Retinal pigment epithelial cell (primary cell): Measurements from ENCODE around the gene PCMT1.
A peak's percentile ranks its signal among the peaks of the same experiment; 100 is the strongest.

ENCODE experiments used
- DNase-seq: peaks from one replicate; pipeline ENCODE4 v3.0.0-alpha.2; 2010; ENCODE audit warnings: low read depth
- H3K4me3 ChIP-seq: 2 replicates; pipeline ENCODE4 v1.5.1; 2011; ENCODE audit warnings: mild to moderate bottlenecking, low read length, control low read depth, moderate library complexity
- CTCF ChIP-seq: conservative IDR thresholded peaks from 2 replicates; pipeline ENCODE4 v1.5.1; 2011; ENCODE audit warnings: low read depth, low read length, control low read depth, inconsistent platforms

PCMT1 gene

GRCh38 chr6:149761438-149761837 is 11.9 kb downstream of the PCMT1 start:
- no peak for DNase-seq
- no peak for TF ChIP-seq CTCF
- no peak overlapping the region for H3K4me3 ChIP-seq

- no peak for TF ChIP-seq CTCF
- H3K4me3 ChIP-seq: no peak overlapping the region
- DNase-seq: no peak
Measured at GRCh38 chr6:149763866-149764265, 14.3 kb downstream of the PCMT1 start.

DNA sequence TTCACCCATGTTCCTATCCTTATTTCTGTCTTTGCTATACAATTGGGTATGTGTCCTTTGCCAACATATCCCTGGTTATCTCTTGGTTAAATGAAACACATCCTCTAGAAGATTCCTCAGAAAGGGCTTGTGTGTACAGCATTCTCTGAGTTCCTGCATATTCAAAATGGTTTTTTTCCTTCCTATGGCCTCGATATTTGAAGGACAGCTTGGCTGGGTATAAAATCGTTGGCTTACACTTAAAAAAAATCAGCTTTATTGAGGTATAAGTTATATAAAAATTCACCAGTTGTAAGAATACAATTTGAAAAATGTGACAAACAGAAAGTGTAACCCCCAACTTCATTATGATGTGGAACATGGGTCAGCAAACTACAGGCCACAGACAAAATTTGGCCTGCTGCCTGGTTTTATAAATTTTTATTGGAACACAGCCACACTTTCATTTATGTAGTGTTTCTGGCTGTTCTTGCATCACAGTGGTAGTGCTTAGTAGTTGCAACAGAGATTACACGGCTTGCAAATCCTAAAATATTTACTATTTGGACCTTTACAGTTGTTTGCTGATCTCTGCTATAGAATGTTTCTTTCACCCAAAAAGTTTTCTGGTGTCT is 16.7 kb downstream of the PCMT1 start:
- TF ChIP-seq CTCF: no peak
- DNase-seq: peak; percentile 47
- no peak overlapping the region for H3K4me3 ChIP-seq

DNA sequence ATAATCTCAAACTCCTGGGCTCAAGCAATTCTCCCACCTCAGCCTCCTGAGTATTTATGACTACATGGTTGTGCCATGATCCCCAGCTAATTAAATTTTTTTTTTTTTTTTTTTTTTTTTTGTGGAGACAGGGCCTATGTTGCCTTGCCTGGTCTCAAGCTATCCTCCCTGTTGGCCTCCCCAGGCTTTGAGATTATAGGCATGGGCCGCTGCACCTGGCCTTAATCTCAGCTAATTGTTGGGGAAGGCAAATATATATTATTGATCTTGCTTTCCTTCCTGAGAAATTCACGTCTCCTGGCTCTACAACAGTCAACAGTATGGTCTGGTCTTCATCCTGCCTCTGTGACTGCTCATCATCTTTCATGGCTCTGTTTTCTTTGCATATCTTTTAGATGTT is 20.1 kb downstream of the PCMT1 start:
- DNase-seq: no peak
- no peak overlapping the region for H3K4me3 ChIP-seq
- no peak for TF ChIP-seq CTCF

- no peak for DNase-seq
- TF ChIP-seq CTCF: no peak
- H3K4me3 ChIP-seq: no peak overlapping the region
Measured at GRCh38 chr6:149771185-149771584, 21.6 kb downstream of the PCMT1 start.

DNA sequence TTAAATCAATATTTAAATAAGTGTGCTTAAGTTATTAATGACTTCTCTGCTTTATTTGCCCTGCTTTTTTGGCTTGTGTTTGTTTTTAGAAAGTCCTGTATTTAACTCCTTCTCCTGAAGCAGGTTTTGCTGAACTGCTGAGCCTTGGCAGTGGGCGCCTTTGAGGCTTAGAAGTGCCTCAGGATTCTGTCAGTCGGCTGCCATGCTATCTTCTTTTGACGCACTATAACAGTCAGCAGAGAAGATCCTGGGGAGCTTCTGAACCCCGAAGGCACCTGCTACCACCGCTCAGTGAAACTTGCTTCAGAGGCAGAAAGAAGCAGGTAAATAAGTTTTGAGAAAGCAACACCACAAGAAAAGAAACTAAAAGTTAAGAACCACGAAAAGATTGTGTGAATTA is 22.4 kb downstream of the PCMT1 start:
- H3K4me3 ChIP-seq: no peak overlapping the region
- no peak for TF ChIP-seq CTCF
- DNase-seq: no peak

DNA sequence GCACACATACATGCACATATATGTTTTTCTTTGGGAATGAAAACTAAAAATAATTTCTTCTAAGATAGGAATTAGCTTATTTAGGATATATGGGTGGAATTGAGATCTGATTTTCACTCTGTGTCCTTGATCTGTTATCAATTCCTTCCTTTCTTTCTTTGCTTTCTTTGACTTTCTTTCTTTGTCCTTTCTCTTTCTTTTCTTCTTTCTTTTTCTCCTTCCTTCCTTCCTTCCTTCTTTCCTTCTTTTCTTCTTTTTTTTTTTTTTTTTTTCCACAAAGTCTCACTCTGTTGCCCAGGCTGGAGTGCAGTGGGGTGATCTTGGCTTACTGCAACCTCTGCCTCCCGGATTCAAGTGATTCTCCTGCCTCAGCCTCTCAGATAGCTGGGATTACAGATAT is 28.1 kb downstream of the PCMT1 start:
- no peak for TF ChIP-seq CTCF
- no peak for DNase-seq

More for the DNA sequence above, 28.1 kb downstream of the PCMT1 start:
- no peak overlapping the region for H3K4me3 ChIP-seq
